GM10248 (cell line): ENCODE results near the gene PHF21B.

Source experiments
- CTCF ChIA-PET: fragments of 300-600 bp; sonication (Branson Sonifier 250); formaldehyde crosslinking; extraction: SDS; loops from one replicate; lab custom pipeline; 2021; ENCODE audit warnings: antibody characterized with exemption; lab: Yijun Ruan, JAX
- POLR2A ChIA-PET: fragments of 350-650 bp; sonication (Branson Sonifier 250); formaldehyde crosslinking; extraction: SDS; loops from one replicate; lab custom pipeline; 2020; ENCODE audit warnings: antibody characterized with exemption; lab: Yijun Ruan, JAX
- DNase-seq: peaks from one replicate; pipeline ENCODE4 v3.0.0; 2012; ENCODE audit errors: extremely low spot score
- CTCF ChIP-seq: IDR thresholded peaks from 2 replicates; pipeline ENCODE4 v1.5.1; 2012; ENCODE audit warnings: mild to moderate bottlenecking, low read depth; ENCODE audit errors: extremely low read depth, missing control alignments, control extremely low read depth

The PHF21B gene

GRCh38 chr22:44990810-44991209, 19.0 kb downstream of the PHF21B start:
- POLR2A ChIA-PET: no interaction called here
- no peak for TF ChIP-seq CTCF
- CTCF ChIA-PET: no interaction called here
- no peak for DNase-seq

- ChIA-PET POLR2A (no interaction called here), CTCF (no interaction called here)
- no peak for TF ChIP-seq CTCF
- DNase-seq: no peak
Measured at GRCh38 chr22:44990328-44990727, 19.5 kb downstream of the PHF21B start.

GRCh38 chr22:44988671-44989070, 21.1 kb downstream of the PHF21B start:
- no peak for DNase-seq
- POLR2A ChIA-PET: no interaction called here
- no peak for TF ChIP-seq CTCF
- CTCF ChIA-PET: interaction anchor here (1.2 kb wide), 1 partner anchor 107 kb away, joined by 3 read pairs; no protein-coding TSS in a partner anchor

- ChIA-PET CTCF (no interaction called here), POLR2A (interaction anchor here (0.5 kb wide), 1 partner anchor 377 kb away, joined by 3 read pairs; no protein-coding TSS in a partner anchor)
- no peak for DNase-seq
- no peak for TF ChIP-seq CTCF
Measured at GRCh38 chr22:44986926-44987325, 22.9 kb downstream of the PHF21B start.

GRCh38 chr22:44985906-44986527, 23.8 kb downstream of the PHF21B start:
- TF ChIP-seq CTCF: no peak
- DNase-seq: no peak
- ChIA-PET POLR2A (no interaction called here), CTCF (no interaction called here)

- ChIA-PET POLR2A (no interaction called here), CTCF (no interaction called here)
- no peak for DNase-seq
- TF ChIP-seq CTCF: no peak
Measured at GRCh38 chr22:44983878-44984482, 25.8 kb downstream of the PHF21B start.
